Vagina (tissue), 2 donors: ENCODE results near the gene BNC2. TPM values are rescaled to one million over a fixed set of nuclear protein-coding genes. Genes with fewer than 3 reads are reported as not detected.

Experiments
- DNase-seq, 2 donors: peaks; one replicate each; pipeline ENCODE4 v3.0.0-alpha.2; 2017; ENCODE audit errors: extremely low spot score in 2 of 2
- H3K27ac ChIP-seq: fragments of 200-600 bp; sonication (generic); one replicate; pipeline ENCODE4 v1.5.1; 2019
- H3K27me3 ChIP-seq: fragments of 200-600 bp; sonication (generic); one replicate; pipeline ENCODE4 v1.5.1; 2019
- H3K36me3 ChIP-seq, 2 donors: fragments of 200-600 bp; sonication (generic); one replicate each; pipeline ENCODE4 v1.5.1; 2017 to 2019
- H3K4me1 ChIP-seq: fragments of 200-600 bp; sonication (generic); one replicate; pipeline ENCODE4 v1.5.1; 2019
- H3K4me3 ChIP-seq, 2 donors: fragments of 200-600 bp; sonication (generic); 1 replicate in 1 of 2; 2 replicates in 1 of 2; pipeline ENCODE4 v1.5.1; 2016 to 2019
- H3K9me3 ChIP-seq: fragments of 200-600 bp; sonication (generic); one replicate; pipeline ENCODE4 v1.5.1; 2019
- CTCF ChIP-seq, 3 experiments: fragments of 450-650 bp in 2 of 3; fragments of 200-600 bp in 1 of 3; sonication (generic) in 1 of 3; IDR thresholded peaks; one replicate each; pipeline ENCODE4 v1.5.1; 2017 to 2019; ENCODE audit warnings: antibody characterized with exemption in 3 of 3, mild to moderate bottlenecking in 2 of 3, moderate library complexity in 2 of 3
- POLR2A ChIP-seq, 2 donors: fragments of 450-650 bp; IDR thresholded peaks; one replicate each; pipeline ENCODE4 v1.6.1; 2017; ENCODE audit warnings: antibody characterized with exemption in 2 of 2, mild to moderate bottlenecking in 2 of 2, moderate library complexity in 2 of 2
- POLR2AphosphoS5 ChIP-seq, 2 donors: sonication (generic); formaldehyde crosslinking; IDR thresholded peaks; one replicate each; pipeline ENCODE4 v1.9.0; 2017; ENCODE audit warnings: antibody characterized with exemption in 2 of 2, mild to moderate bottlenecking in 2 of 2, low read depth in 1 of 2; ENCODE audit not compliant: insufficient read depth in 1 of 2
- intact Hi-C: fragments of 100-400 bp; cut with DNase I; formaldehyde crosslinking; loops from one replicate; pipeline ENCODE4 v1.15.1; 2023
- total RNA-seq: library from RNA; depleted of rRNA; stranded (reverse); fragments of >200 nt; gene quantifications from one replicate; pipeline ENCODE4 v1.2.3, GENCODE V29; 2016

Gene BNC2
- total RNA-seq, 1 donor from 2014 or later, result 33.9 TPM

- no peaks in the 10 kb centered on the region for H3K36me3 ChIP-seq
- no peak for TF ChIP-seq CTCF (IDR thresholded peaks at IDR 0.05)
- TF ChIP-seq POLR2AphosphoS5 (IDR thresholded peaks at IDR 0.05; ENCODE audit: insufficient read depth in 1 of 2, low read depth in 1 of 2), result no peak
- TF ChIP-seq POLR2A (IDR thresholded peaks at IDR 0.05), result no peak
- no peak overlapping the region for H3K4me3 ChIP-seq
- H3K9me3 ChIP-seq, result no peaks in the 10 kb centered on the region
- H3K27me3 ChIP-seq, result no peaks in the 10 kb centered on the region
- no peak overlapping the region for H3K27ac ChIP-seq
- H3K4me1 ChIP-seq, result peaks cover 13% of the 10 kb centered on the region
- intact Hi-C loops, result no loop called here
- DNase-seq, result no peak
These were observed 125.1 kb downstream of the BNC2 start for GRCh38 chr9:16745359-16745758.

GRCh38 chr9:16744394-16744793 is 126.1 kb downstream of the BNC2 start:
- no peaks in the 10 kb centered on the region for H3K36me3 ChIP-seq
- no peaks in the 10 kb centered on the region for H3K27me3 ChIP-seq
- H3K4me1 ChIP-seq, result peaks cover 13% of the 10 kb centered on the region
- no peak for TF ChIP-seq CTCF (IDR thresholded peaks at IDR 0.05)
- no peak overlapping the region for H3K27ac ChIP-seq
- no peaks in the 10 kb centered on the region for H3K9me3 ChIP-seq
- intact Hi-C loops, result no loop called here
- no peak overlapping the region for H3K4me3 ChIP-seq
- DNase-seq, result no peak

- H3K27me3 ChIP-seq, result no peaks in the 10 kb centered on the region
- no peak overlapping the region for H3K27ac ChIP-seq
- no peaks in the 10 kb centered on the region for H3K9me3 ChIP-seq
- TF ChIP-seq POLR2A (IDR thresholded peaks at IDR 0.05) (no peak), CTCF (IDR thresholded peaks at IDR 0.05) (no peak), POLR2AphosphoS5 (IDR thresholded peaks at IDR 0.05; ENCODE audit: insufficient read depth in 1 of 2, low read depth in 1 of 2) (no peak)
- no peaks in the 10 kb centered on the region for H3K36me3 ChIP-seq
- peaks cover 13% of the 10 kb centered on the region for H3K4me1 ChIP-seq
- intact Hi-C loops, result no loop called here
- no peak for DNase-seq
- no peak overlapping the region for H3K4me3 ChIP-seq
These were observed 127.1 kb downstream of the BNC2 start for GRCh38 chr9:16743375-16743774.

GRCh38 chr9:16735001-16735400 is 135.5 kb downstream of the BNC2 start:
- Histone ChIP-seq H3K27me3 (no peaks in the 10 kb centered on the region), H3K36me3 (no peaks in the 10 kb centered on the region), H3K4me1 (peaks cover 11% of the 10 kb centered on the region), H3K27ac (no peak overlapping the region), H3K4me3 (no peak overlapping the region), H3K9me3 (no peaks in the 10 kb centered on the region)
- intact Hi-C loops, result no loop called here
- no peak for DNase-seq
- no peak for TF ChIP-seq POLR2A (IDR thresholded peaks at IDR 0.05)
- no peak for TF ChIP-seq POLR2AphosphoS5 (IDR thresholded peaks at IDR 0.05; ENCODE audit: insufficient read depth in 1 of 2, low read depth in 1 of 2)
- no peak for TF ChIP-seq CTCF (IDR thresholded peaks at IDR 0.05)

GRCh38 chr9:16732546-16732945 is 137.9 kb downstream of the BNC2 start:
- Histone ChIP-seq H3K27ac (no peak overlapping the region), H3K27me3 (no peaks in the 10 kb centered on the region), H3K9me3 (no peaks in the 10 kb centered on the region), H3K36me3 (no peaks in the 10 kb centered on the region), H3K4me3 (no peak overlapping the region), H3K4me1 (peaks cover 11% of the 10 kb centered on the region)
- TF ChIP-seq POLR2A (IDR thresholded peaks at IDR 0.05) (no peak), POLR2AphosphoS5 (IDR thresholded peaks at IDR 0.05; ENCODE audit: insufficient read depth in 1 of 2, low read depth in 1 of 2) (peak in 1 of 2 donors; percentile 43)
- intact Hi-C loops, result no loop called here
- no peak for DNase-seq

- Histone ChIP-seq H3K27ac (no peak overlapping the region), H3K9me3 (no peaks in the 10 kb centered on the region), H3K36me3 (no peaks in the 10 kb centered on the region), H3K4me3 (no peak overlapping the region), H3K4me1 (peaks cover 15% of the 10 kb centered on the region), H3K27me3 (no peaks in the 10 kb centered on the region)
- TF ChIP-seq POLR2A (IDR thresholded peaks at IDR 0.05) (no peak), CTCF (IDR thresholded peaks at IDR 0.05) (no peak), POLR2AphosphoS5 (IDR thresholded peaks at IDR 0.05; ENCODE audit: insufficient read depth in 1 of 2, low read depth in 1 of 2) (no peak)
- DNase-seq, result no peak
- intact Hi-C loops, result no loop called here
These were observed 140.3 kb downstream of the BNC2 start for GRCh38 chr9:16730162-16730561.
